Body of pancreas (tissue), 4 donors: ENCODE measurements around the gene TFCP2L1.

Experiments used
- CTCF ChIP-seq, 7 experiments: fragments of 450-650 bp in 4 of 7; fragments of 200-600 bp in 3 of 7; sonication (generic) in 3 of 7; IDR thresholded peaks; one replicate each; pipeline ENCODE4 v1.5.1; 2016 to 2019; ENCODE audit warnings: antibody characterized with exemption in 7 of 7
- POLR2A ChIP-seq, 3 donors: fragments of 450-650 bp; IDR thresholded peaks; one replicate each; pipeline ENCODE4 v1.6.1; 2016; ENCODE audit warnings: antibody characterized with exemption in 3 of 3, mild to moderate bottlenecking in 2 of 3

- TF ChIP-seq POLR2A (IDR thresholded peaks at IDR 0.05) (no peak), CTCF (IDR thresholded peaks at IDR 0.05) (no peak)
Observed at GRCh38 chr2:121189011-121189410, 96.0 kb downstream of the TFCP2L1 start.
